ENCODE results near the gene CBX3.
"Not testable (repeated sequence)": the region's sequence is repeated elsewhere in the genome, so short reads cannot be mapped to it uniquely, and the experiment has no call there.

Gene CBX3

GRCh38 chr7:26170663-26171062 lies 30.9 kb upstream of the CBX3 start:
- DNase-seq (ENCODE audit: low read depth in 2 of 2): no peak

- DNase-seq (ENCODE audit: low read depth in 2 of 2): no peak
Observed at GRCh38 chr7:26171601-26172000, 29.9 kb upstream of the CBX3 start.

- DNase-seq (ENCODE audit: low read depth in 2 of 2): no peak
Observed at GRCh38 chr7:26172048-26172447, 29.5 kb upstream of the CBX3 start.

- DNase-seq (ENCODE audit: low read depth in 2 of 2): not testable (repeated sequence)
Observed at GRCh38 chr7:26175903-26176302, 25.6 kb upstream of the CBX3 start.

- not testable (repeated sequence) for DNase-seq (ENCODE audit: low read depth in 2 of 2)
Observed at GRCh38 chr7:26176696-26177095, 24.8 kb upstream of the CBX3 start.

GRCh38 chr7:26177269-26177668 lies 24.3 kb upstream of the CBX3 start:
- DNase-seq (ENCODE audit: low read depth in 2 of 2): not testable (repeated sequence)

GRCh38 chr7:26178272-26178960 lies 23.1 kb upstream of the CBX3 start:
- no peak for DNase-seq (ENCODE audit: low read depth in 2 of 2)

- DNase-seq (ENCODE audit: low read depth in 2 of 2): no peak
Observed at GRCh38 chr7:26179422-26179821, 22.1 kb upstream of the CBX3 start.

- no peak for DNase-seq (ENCODE audit: low read depth in 2 of 2)
Observed at GRCh38 chr7:26179826-26180497, 21.6 kb upstream of the CBX3 start.

- DNase-seq (ENCODE audit: low read depth in 2 of 2): no peak
Observed at GRCh38 chr7:26180792-26181198, 20.8 kb upstream of the CBX3 start.

- DNase-seq (ENCODE audit: low read depth in 2 of 2): no peak
Observed at GRCh38 chr7:26181474-26182227, 19.9 kb upstream of the CBX3 start.

- no peak for DNase-seq (ENCODE audit: low read depth in 2 of 2)
Observed at GRCh38 chr7:26182283-26182682, 19.3 kb upstream of the CBX3 start.

- DNase-seq (ENCODE audit: low read depth in 2 of 2): no peak
Observed at GRCh38 chr7:26182706-26183105, 18.8 kb upstream of the CBX3 start.

- DNase-seq (ENCODE audit: low read depth in 2 of 2): no peak
Observed at GRCh38 chr7:26183545-26184280, 17.8 kb upstream of the CBX3 start.

GRCh38 chr7:26184281-26185101 lies 17.1 kb upstream of the CBX3 start:
- DNase-seq (ENCODE audit: low read depth in 2 of 2): not testable (repeated sequence)

GRCh38 chr7:26185131-26185843 lies 16.3 kb upstream of the CBX3 start:
- DNase-seq (ENCODE audit: low read depth in 2 of 2): no peak

GRCh38 chr7:26185844-26186180 lies 15.7 kb upstream of the CBX3 start:
- no peak for DNase-seq (ENCODE audit: low read depth in 2 of 2)

- no peak for DNase-seq (ENCODE audit: low read depth in 2 of 2)
Observed at GRCh38 chr7:26186364-26187311, 14.9 kb upstream of the CBX3 start.

- DNase-seq (ENCODE audit: low read depth in 2 of 2): no peak
Observed at GRCh38 chr7:26187380-26188205, 14.0 kb upstream of the CBX3 start.
